ENCODE data around the gene EPN1.

EPN1 gene

GRCh38 chr19:55646889-55647731, 27.9 kb upstream of the EPN1 start:
- no peak for DNase-seq (ENCODE audit: low spot score)

DNA sequence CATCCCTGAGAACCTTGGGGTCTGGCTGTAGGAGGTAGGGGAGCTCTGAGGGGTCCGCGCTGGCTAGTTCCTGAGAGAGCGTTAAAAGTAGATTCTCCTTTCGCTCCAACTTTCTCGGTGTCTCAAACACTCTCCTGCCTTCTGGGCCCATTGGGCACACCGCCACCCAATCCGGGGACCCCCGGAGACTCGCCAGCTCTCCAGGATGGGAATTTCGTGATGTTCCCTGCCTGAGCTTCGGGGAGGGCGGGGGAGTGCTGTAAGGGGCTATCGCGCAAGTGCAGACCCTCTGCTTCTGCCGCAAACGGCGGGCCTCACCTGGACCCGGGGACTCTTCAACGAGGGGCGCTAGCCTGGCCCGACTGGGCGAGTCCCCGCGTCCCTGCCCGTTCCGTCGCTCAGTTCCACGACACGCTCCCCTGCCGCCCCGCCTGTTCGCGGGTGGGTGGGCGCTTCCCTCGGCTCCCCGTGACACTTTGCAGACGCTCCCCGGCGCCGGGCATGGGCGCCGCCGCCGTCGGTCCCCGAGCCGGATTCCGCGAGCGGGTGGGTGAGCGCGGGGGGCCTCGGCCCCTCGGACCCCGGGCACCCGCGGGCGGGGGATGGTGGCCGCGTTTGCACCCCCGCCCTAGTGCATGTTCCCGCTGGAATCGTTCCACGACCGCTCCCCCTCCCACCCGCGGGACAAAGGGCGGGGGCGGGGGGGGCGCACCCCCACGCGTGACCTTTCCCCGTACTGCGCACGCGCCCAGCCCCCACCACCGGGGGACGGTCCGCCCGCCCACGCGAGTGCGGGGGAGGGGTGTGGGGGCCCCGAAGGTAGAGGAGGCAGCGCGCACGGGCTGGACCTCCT, 27.1 kb upstream of the EPN1 start, which contains the start of gene CCDC106:
Gene CCDC106 (plus strand): TSS at position 481 of the 853 bp plus-strand sequence. CDS start 835 bp downstream, outside the sequence.
- no peak for DNase-seq (ENCODE audit: low spot score)

DNA sequence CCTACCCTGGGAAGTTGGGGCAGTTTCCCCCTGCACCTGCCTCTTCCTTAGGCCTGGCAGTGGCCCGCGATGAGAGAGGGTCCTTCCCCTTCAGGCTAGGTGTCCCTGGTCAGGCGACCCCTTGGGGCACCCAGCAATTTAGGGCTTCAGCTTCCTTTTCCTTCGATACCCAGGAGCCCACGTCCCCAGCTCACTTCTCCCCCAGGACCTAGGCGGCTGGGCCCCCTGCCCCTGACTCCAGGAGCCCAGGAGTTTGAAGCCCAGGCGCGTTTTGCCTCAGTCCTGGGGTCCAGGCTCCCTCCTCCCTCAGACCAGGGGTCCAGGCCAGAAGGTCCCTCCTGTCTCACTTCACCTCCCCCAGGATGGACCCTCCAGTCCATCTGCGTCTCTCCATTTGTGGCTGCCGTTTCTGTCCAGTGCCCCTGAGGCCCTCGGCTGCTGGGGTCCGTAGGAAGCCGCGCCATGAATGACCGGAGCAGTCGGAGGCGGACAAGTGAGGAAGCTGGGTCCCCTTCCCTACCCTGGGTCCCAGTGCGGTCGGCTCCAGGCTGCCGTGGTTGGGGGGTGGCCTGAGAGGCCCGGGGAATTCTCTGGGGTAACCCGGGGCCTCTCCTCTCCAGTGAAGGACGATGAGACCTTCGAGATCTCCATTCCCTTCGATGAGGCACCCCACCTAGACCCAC, 26.3 kb upstream of the EPN1 start:
- no peak for DNase-seq (ENCODE audit: low spot score)

GRCh38 chr19:55649268-55650125, 25.5 kb upstream of the EPN1 start:
- no peak for DNase-seq (ENCODE audit: low spot score)

DNA sequence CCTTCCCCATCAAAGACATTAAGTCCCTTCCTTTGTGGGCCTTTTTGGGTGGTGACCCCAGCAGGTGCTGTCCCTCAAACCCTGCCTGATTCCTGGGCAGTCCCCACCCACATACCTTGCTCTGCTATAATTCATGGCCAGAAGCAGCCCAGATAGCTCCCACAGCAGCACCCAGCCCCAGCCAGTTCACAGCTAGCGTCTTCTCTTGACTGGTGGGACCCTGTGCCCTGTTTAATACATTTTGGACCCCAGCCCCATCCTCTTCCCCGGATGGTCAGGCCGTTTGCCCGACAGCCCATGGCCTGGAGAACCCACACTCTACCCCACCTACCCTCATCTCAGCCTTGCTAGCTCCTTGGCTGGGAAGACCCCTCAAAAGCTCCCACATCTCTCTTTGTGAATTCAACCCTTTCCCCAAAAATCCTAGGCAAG, 24.9 kb upstream of the EPN1 start:
- no peak for DNase-seq (ENCODE audit: low spot score)

GRCh38 chr19:55650602-55651230, 24.3 kb upstream of the EPN1 start:
- DNase-seq (ENCODE audit: low spot score), result no peak

GRCh38 chr19:55651236-55651635, 23.8 kb upstream of the EPN1 start:
- DNase-seq (ENCODE audit: low spot score), result no peak

DNA sequence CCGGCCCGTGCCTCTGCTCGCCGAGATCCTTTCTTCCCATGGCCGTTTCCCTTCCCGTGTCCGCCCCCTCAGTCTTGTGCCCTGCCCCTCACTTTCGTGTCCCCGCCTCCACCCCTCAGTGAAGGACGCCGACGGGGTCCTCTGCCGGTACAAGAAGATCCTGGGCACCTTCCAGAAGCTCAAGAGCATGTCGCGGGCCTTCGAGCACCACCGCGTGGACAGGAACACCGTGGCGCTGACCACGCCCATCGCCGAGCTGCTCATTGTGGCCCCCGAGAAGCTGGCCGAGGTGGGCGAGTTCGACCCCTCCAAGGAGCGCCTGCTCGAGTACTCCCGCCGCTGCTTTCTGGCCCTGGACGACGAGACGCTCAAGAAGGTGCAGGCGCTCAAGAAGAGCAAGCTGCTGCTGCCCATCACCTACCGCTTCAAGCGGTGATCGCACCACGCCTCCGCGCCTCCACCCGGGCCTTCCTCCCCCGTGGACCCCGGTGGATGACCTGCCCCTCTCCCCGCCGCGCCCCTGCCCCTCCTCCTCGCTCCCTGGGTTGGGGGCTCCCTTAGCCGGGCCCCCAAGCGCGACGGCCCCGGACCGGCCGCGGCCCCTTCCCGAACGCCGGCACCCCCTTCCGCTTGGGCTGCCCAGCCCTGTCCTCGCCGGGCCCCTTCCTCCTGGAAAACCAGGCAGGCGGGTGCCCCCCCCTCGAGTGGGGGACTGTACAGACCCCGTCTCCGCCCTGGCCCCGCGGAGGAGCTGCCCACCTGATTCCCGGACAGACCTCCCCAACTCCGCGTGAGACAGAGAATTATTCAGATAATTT, 22.5 kb upstream of the EPN1 start:
- no peak for DNase-seq (ENCODE audit: low spot score)

DNA sequence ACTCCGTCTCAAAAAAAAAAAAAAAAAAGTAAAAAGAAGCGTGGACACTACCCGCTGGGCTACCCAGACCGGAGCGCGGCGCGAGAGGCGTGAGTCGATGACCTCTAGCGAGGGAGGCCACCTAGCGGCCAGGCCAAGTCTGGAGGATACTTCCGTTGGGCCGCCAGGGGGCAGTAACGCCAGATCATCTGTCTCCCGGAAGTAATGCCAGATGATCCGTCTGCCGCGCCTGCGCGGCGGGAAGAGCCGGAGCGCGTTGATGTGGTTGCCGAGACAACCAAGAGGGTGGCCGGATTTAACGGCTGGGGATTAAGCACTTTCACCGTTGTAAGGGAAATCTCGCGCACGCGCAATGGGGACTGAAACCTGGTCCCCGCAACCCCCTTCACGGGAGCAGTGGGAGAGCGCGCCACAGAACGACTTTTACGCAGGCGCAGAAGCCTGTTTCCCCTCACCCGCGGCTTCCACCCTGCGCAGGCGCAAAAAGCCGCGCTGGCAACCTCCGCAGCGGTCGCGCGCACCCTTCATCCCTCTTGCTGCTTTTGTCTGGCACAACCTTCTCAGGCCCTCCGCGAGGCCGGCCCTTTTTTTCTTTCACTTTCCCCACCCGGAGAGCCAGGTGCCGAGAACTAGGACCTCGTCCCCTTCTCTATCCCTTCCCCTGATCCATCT, 21.2 kb upstream of the EPN1 start:
- DNase-seq (ENCODE audit: low spot score), result peak; percentile 99

DNA sequence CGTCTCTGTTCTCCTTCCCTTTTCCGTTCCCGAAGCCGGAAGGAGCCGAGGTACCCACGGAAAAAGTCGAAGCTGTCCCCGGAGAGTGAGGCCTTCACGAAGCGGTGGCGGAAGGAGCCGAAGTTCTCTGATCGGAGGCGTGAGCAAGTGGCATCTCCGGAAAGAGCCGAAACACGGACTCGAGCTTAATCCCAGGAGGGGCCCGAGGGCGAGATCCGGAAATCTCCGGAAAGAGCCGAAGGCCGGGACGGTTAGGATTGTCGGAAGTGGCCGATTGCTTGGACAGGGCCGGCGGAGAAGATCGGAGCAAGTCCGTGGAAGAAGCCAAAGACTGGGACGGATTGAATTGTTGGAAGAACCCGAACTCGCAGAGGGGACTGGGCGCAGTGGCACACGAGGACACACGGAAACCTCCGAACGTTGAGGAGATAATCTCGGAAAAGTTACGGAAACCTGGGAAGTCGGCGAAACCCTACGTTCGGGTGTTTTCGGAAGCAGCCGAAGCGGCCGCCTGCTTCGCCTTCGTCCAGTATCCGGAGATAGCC, 20.6 kb upstream of the EPN1 start:
- peak; percentile 100 for DNase-seq (ENCODE audit: low spot score)

- DNase-seq (ENCODE audit: low spot score), result peak; percentile 96
Observed at GRCh38 chr19:55654868-55655647, 20.0 kb upstream of the EPN1 start, which contains the start of gene U2AF2. U2AF2 (plus strand) TSS chr19:55655035; CDS start chr19:55655105, 70 bp downstream.

- DNase-seq (ENCODE audit: low spot score), result no peak
Observed at GRCh38 chr19:55655648-55656040, 19.4 kb upstream of the EPN1 start.

GRCh38 chr19:55656552-55656951, 18.5 kb upstream of the EPN1 start:
- DNase-seq (ENCODE audit: low spot score), result no peak

- no peak for DNase-seq (ENCODE audit: low spot score)
Observed at GRCh38 chr19:55656988-55657747, 17.9 kb upstream of the EPN1 start.

GRCh38 chr19:55658846-55659459, 16.1 kb upstream of the EPN1 start:
- no peak for DNase-seq (ENCODE audit: low spot score)

DNA sequence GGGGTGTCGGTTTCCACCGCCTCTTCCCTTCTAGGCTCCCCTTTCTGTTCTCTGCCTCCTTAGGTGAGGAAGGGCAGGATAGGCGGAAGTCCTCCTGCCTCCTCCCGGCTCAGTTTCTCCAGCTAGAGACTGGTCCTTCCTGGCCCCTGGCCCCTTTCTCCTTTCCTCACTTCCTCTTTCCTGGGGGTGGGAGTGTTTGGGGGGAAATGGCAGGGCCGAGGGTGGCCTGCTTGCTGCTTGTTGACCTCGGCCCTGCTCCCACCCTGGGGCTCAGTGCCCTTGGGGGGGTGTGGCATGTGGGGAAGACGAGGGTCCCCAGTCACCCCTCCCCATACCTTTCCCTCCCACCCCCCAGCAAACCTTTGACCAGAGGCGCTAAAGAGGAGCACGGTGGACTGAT, 15.2 kb upstream of the EPN1 start:
- no peak for DNase-seq (ENCODE audit: low spot score)

DNA sequence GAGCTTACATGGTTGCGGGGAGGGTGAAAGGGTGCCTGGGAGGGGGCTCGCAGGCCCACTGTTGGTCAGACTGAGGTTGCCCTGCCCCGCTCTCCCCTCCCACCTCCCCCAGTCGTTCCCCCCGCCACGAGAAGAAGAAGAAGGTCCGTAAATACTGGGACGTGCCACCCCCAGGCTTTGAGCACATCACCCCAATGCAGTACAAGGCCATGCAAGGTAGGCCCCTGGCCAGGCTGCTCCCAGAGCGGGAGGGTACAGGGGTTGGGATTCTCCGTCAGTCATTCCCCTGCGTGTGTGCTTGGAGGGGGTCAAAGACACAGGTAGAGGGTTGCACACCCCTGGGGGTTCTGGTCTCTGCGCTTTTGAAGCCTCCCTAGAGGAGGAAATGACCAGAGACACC, 14.6 kb upstream of the EPN1 start:
- no peak for DNase-seq (ENCODE audit: low spot score)
